Measurements from ENCODE around the gene RABL6. TPM values are rescaled to one million over a fixed set of nuclear protein-coding genes. Genes with fewer than 3 reads are reported as not detected.

The RABL6 gene
- total and polyA plus RNA-seq, 4 donors, result 31.3 to 76.1 (median 49.6) TPM

Small RNAs within 50 kb of the gene (microRNA-seq; reads per million reads assigned to microRNA genes)
- 0 reads per million in 2 donors for gene MIR4292
- gene MIR4479, result 0 reads per million in 2 donors

Other genes with a start within 250 kb of the RABL6 start
- 100 to 1,000 TPM in 1 of 2 donors, 10 to 100 TPM in 1; 78.6 to 308 TPM for gene EGFL7, start 145.0 kb upstream of the RABL6 start, total RNA-seq
- 10 to 100 TPM; 13.1 to 32.0 TPM for gene EGFL7, start 145.0 kb upstream of the RABL6 start, polyA plus RNA-seq
- 10 to 100 TPM; 26.9 to 31.5 TPM for gene AGPAT2, start 120.5 kb upstream of the RABL6 start, total RNA-seq
- 10 to 100 TPM; 49.5 to 64.9 TPM for gene AGPAT2, start 120.5 kb upstream of the RABL6 start, polyA plus RNA-seq
- gene DIPK1B, start 95.4 kb upstream of the RABL6 start, total RNA-seq, result 10 to 100 TPM in 1 of 2 donors, 1 to 10 TPM in 1; 7.3 to 13.6 TPM
- gene DIPK1B, start 95.4 kb upstream of the RABL6 start, polyA plus RNA-seq, result 1 to 10 TPM; 1.1 to 4.8 TPM
- 10 to 100 TPM; 11.4 to 13.4 TPM for gene LCN10, start 65.0 kb upstream of the RABL6 start, total RNA-seq
- 1 to 10 TPM in 1 of 2 donors, under 1 TPM in 1; 0.25 to 2.1 TPM for gene LCN10, start 65.0 kb upstream of the RABL6 start, polyA plus RNA-seq
- 10 to 100 TPM; 17.4 to 24.2 TPM for gene LCN6, start 59.4 kb upstream of the RABL6 start, total RNA-seq
- gene LCN6, start 59.4 kb upstream of the RABL6 start, polyA plus RNA-seq, result 1 to 10 TPM in 1 of 2 donors, not detected in 1; 2.5 TPM
- gene LCN8, start 49.7 kb upstream of the RABL6 start, total RNA-seq, result not detected
- under 1 TPM in 1 of 2 donors, not detected in 1; 0.10 TPM for gene LCN8, start 49.7 kb upstream of the RABL6 start, polyA plus RNA-seq
- not detected for gene LCN15, start 43.4 kb upstream of the RABL6 start, total RNA-seq
- under 1 TPM in 1 of 2 donors, not detected in 1; 0.88 TPM for gene LCN15, start 43.4 kb upstream of the RABL6 start, polyA plus RNA-seq
- gene TMEM141, start 16.6 kb upstream of the RABL6 start, total RNA-seq, result 10 to 100 TPM; 26.6 to 27.0 TPM
- gene TMEM141, start 16.6 kb upstream of the RABL6 start, polyA plus RNA-seq, result 10 to 100 TPM; 57.0 to 95.8 TPM
- under 1 TPM; 0.45 to 0.58 TPM for gene CCDC183, start 11.6 kb upstream of the RABL6 start, total RNA-seq
- under 1 TPM; 0.46 to 0.50 TPM for gene CCDC183, start 11.6 kb upstream of the RABL6 start, polyA plus RNA-seq
- 1 to 10 TPM; 6.1 to 6.2 TPM for gene AJM1, start 34.5 kb downstream of the RABL6 start, total RNA-seq
- gene AJM1, start 34.5 kb downstream of the RABL6 start, polyA plus RNA-seq, result 10 to 100 TPM in 1 of 2 donors, under 1 TPM in 1; 0.63 to 26.9 TPM
- gene PHPT1, start 41.5 kb downstream of the RABL6 start, total RNA-seq, result 10 to 100 TPM; 65.6 to 84.1 TPM
- 100 to 1,000 TPM; 129 to 165 TPM for gene PHPT1, start 41.5 kb downstream of the RABL6 start, polyA plus RNA-seq
- 1 to 10 TPM; 2.4 to 5.0 TPM for gene MAMDC4, start 44.4 kb downstream of the RABL6 start, total RNA-seq
- 10 to 100 TPM in 1 of 2 donors, 1 to 10 TPM in 1; 2.6 to 19.0 TPM for gene MAMDC4, start 44.4 kb downstream of the RABL6 start, polyA plus RNA-seq
- gene EDF1, start 58.4 kb downstream of the RABL6 start, total RNA-seq, result 100 to 1,000 TPM; 193 to 223 TPM
- 100 to 1,000 TPM; 421 to 505 TPM for gene EDF1, start 58.4 kb downstream of the RABL6 start, polyA plus RNA-seq
- 10 to 100 TPM in 1 of 2 donors, 1 to 10 TPM in 1; 9.1 to 22.1 TPM for gene TRAF2, start 78.6 kb downstream of the RABL6 start, total RNA-seq
- gene TRAF2, start 78.6 kb downstream of the RABL6 start, polyA plus RNA-seq, result 10 to 100 TPM in 1 of 2 donors, 1 to 10 TPM in 1; 4.8 to 14.0 TPM
- gene FBXW5, start 136.8 kb downstream of the RABL6 start, total RNA-seq, result 100 to 1,000 TPM in 1 of 2 donors, 10 to 100 TPM in 1; 92.5 to 107 TPM
- 100 to 1,000 TPM; 111 to 191 TPM for gene FBXW5, start 136.8 kb downstream of the RABL6 start, polyA plus RNA-seq
- gene C8G, start 137.3 kb downstream of the RABL6 start, total RNA-seq, result 1 to 10 TPM in 1 of 2 donors, under 1 TPM in 1; 0.90 to 1.1 TPM
- 1 to 10 TPM; 1.8 to 3.1 TPM for gene C8G, start 137.3 kb downstream of the RABL6 start, polyA plus RNA-seq
- 1 to 10 TPM in 1 of 2 donors, under 1 TPM in 1; 0.71 to 1.6 TPM for gene LCN12, start 144.3 kb downstream of the RABL6 start, total RNA-seq
- gene LCN12, start 144.3 kb downstream of the RABL6 start, polyA plus RNA-seq, result 1 to 10 TPM in 1 of 2 donors, not detected in 1; 3.3 TPM
- 100 to 1,000 TPM; 128 to 145 TPM for gene PTGDS, start 169.6 kb downstream of the RABL6 start, total RNA-seq
- gene PTGDS, start 169.6 kb downstream of the RABL6 start, polyA plus RNA-seq, result 10 to 100 TPM; 12.2 to 13.9 TPM
- 1 to 10 TPM in 1 of 2 donors, under 1 TPM in 1; 0.36 to 1.1 TPM for gene LCNL1, start 175.0 kb downstream of the RABL6 start, total RNA-seq
- gene LCNL1, start 175.0 kb downstream of the RABL6 start, polyA plus RNA-seq, result under 1 TPM in 1 of 2 donors, not detected in 1; 0.15 TPM
- 10 to 100 TPM; 27.8 to 42.0 TPM for gene PAXX, start 184.5 kb downstream of the RABL6 start, total RNA-seq
- 100 to 1,000 TPM in 1 of 2 donors, 10 to 100 TPM in 1; 39.9 to 192 TPM for gene PAXX, start 184.5 kb downstream of the RABL6 start, polyA plus RNA-seq
- gene CLIC3, start 188.6 kb downstream of the RABL6 start, total RNA-seq, result 1 to 10 TPM; 3.8 to 7.0 TPM
- 1 to 10 TPM; 1.6 to 6.7 TPM for gene CLIC3, start 188.6 kb downstream of the RABL6 start, polyA plus RNA-seq
- 10 to 100 TPM; 27.3 to 60.0 TPM for gene ABCA2, start 220.3 kb downstream of the RABL6 start, total RNA-seq
- gene ABCA2, start 220.3 kb downstream of the RABL6 start, polyA plus RNA-seq, result 10 to 100 TPM in 1 of 2 donors, 1 to 10 TPM in 1; 9.0 to 48.1 TPM
- under 1 TPM; 0.27 to 0.68 TPM for gene FUT7, start 224.1 kb downstream of the RABL6 start, total RNA-seq
- not detected for gene FUT7, start 224.1 kb downstream of the RABL6 start, polyA plus RNA-seq
- gene NPDC1, start 238.2 kb downstream of the RABL6 start, total RNA-seq, result 100 to 1,000 TPM in 1 of 2 donors, 10 to 100 TPM in 1; 99.3 to 217 TPM
- gene NPDC1, start 238.2 kb downstream of the RABL6 start, polyA plus RNA-seq, result 100 to 1,000 TPM in 1 of 2 donors, 10 to 100 TPM in 1; 26.5 to 190 TPM
- gene ENTPD2, start 246.1 kb downstream of the RABL6 start, total RNA-seq, result 1 to 10 TPM in 1 of 2 donors, under 1 TPM in 1; 0.16 to 1.7 TPM
- not detected for gene ENTPD2, start 246.1 kb downstream of the RABL6 start, polyA plus RNA-seq